ENCODE results near the gene MTMR11.

- no peak for TF ChIP-seq EZH2 (IDR thresholded peaks at IDR 0.05; ENCODE audit: low read depth)
- no peak for TF ChIP-seq CTCF (conservative IDR thresholded peaks at IDR 0.05)
Observed at GRCh38 chr1:149977345-149977744, 40.7 kb upstream of the MTMR11 start.

Data from PC-9 (cell line).